ENCODE results near the gene IFT122. TPM values are rescaled to one million over a fixed set of nuclear protein-coding genes. Genes with fewer than 3 reads are reported as not detected.

Gene IFT122
- total and polyA plus RNA-seq, 2 experiments from 2014 or later = 10.2 to 38.8 TPM

- no peak for TF ChIP-seq ZNF462 (CRISPR knock-in tag; IDR thresholded peaks at IDR 0.05)
Measured at GRCh38 chr3:129536374-129536667, 96.3 kb downstream of the IFT122 start (continued).

DNA sequence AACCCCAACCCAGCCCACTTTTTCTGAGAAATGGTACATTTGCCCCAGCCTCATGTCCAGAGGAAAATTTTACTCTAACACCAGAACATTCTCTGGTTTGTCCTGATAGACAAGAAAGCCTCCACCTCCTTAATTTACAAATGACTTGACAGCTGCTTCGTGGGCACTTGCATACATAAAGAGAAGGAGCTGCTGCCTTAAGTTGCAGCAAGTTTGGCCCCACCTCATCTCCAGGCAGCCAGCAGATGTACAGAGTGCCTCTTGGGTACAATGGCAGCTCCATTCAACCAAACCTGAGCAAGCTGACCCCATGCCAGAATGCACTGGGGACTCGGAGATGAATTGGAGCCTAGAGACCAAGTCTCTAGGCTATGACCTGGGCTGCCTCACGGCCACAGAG lies 96.8 kb downstream of the IFT122 start:
- H3K4me3 Mint-ChIP-seq = no peak overlapping the region
- no peak for TF ChIP-seq EZH2phosphoT487 (IDR thresholded peaks at IDR 0.05; ENCODE audit: unreplicated experiment)
- H2AFZ ChIP-seq = peak overlapping the region; percentile 74; the same call in 1 of the 2 replicates

DNA sequence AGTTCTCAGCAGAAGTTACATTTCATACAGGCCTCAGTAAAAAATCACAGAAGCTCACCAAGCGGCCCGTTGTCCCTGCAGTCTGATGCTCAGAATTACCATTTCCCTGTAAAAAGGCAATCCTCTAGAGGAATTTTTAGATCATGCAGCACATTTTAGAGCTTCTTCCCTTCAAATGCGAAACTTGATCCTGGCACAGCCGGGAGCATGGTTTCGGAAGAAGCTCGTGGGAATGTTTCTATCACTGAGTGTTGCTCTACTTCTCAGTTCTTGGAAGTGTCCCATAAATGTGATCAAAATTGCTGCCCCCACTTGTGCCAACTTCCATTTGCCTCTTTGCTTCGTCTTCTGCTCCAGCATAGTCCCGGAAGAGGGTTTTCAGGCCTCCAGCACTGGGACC lies 99.2 kb downstream of the IFT122 start:
- no peak overlapping the region; the same call in 1 of the 2 replicates for H3K27ac Mint-ChIP-seq
- no peak for TF ChIP-seq ZNF462 (CRISPR knock-in tag; IDR thresholded peaks at IDR 0.05)

More for the DNA sequence above, 96.8 kb downstream of the IFT122 start:
- H3K27ac Mint-ChIP-seq = no peak overlapping the region
- H3K4me1 Mint-ChIP-seq = peaks cover 33% of the 10 kb centered on the region
- H3K79me2 ChIP-seq (replicated peaks; ENCODE audit: insufficient read depth) = no peaks in the 10 kb centered on the region
- no peaks in the 10 kb centered on the region for H3F3A ChIP-seq (replicated peaks; ENCODE audit: low read depth)
- DNase-seq (ENCODE audit: low spot score) (no peak), ATAC-seq (no peak)
- H3K36me3 Mint-ChIP-seq (ENCODE audit: low read depth) = no peaks in the 10 kb centered on the region; the same call in 2 of the 3 replicates
- no peaks in the 10 kb centered on the region for H3K9me3 Mint-ChIP-seq
- peaks cover 19% of the 10 kb centered on the region; the same call in 1 of the 2 replicates for H3K4me1 ChIP-seq (ENCODE audit: insufficient read depth)
- peaks cover 5% of the 10 kb centered on the region; the same call in 1 of the 2 replicates for H3K9me2 ChIP-seq (ENCODE audit: insufficient read depth)
- H3K27ac ChIP-seq (ENCODE audit: low read depth) = no peak overlapping the region
- H4K20me1 ChIP-seq (replicated peaks; ENCODE audit: insufficient read depth) = no peaks in the 10 kb centered on the region
- H3K4me3 ChIP-seq = no peak overlapping the region
- no peak overlapping the region for H3K4me2 ChIP-seq
- H3K36me3 ChIP-seq (ENCODE audit: insufficient read depth) = no peaks in the 10 kb centered on the region
- H3K27me3 ChIP-seq (ENCODE audit: insufficient read depth) = no peaks in the 10 kb centered on the region
- peaks cover 17% of the 10 kb centered on the region for H3K27me3 Mint-ChIP-seq (ENCODE audit: insufficient read depth, low read depth, poor library complexity)

More for the DNA sequence above, 99.2 kb downstream of the IFT122 start:
- Mint-ChIP-seq H3K27me3 (ENCODE audit: insufficient read depth, low read depth, poor library complexity) (peaks cover 16% of the 10 kb centered on the region), H3K4me1 (peaks cover 37% of the 10 kb centered on the region), H3K9me3 (no peaks in the 10 kb centered on the region), H3K4me3 (no peak overlapping the region), H3K36me3 (ENCODE audit: low read depth) (no peaks in the 10 kb centered on the region)
- Histone ChIP-seq H4K20me1 (replicated peaks; ENCODE audit: insufficient read depth) (no peaks in the 10 kb centered on the region), H3K4me1 (ENCODE audit: insufficient read depth) (peaks cover 15% of the 10 kb centered on the region; the same call in 1 of the 2 replicates), H3K9me2 (ENCODE audit: insufficient read depth) (peaks cover 5% of the 10 kb centered on the region; the same call in 1 of the 2 replicates), H3K36me3 (ENCODE audit: insufficient read depth) (no peaks in the 10 kb centered on the region), H2AFZ (peak overlapping the region; percentile 43; the same call in 1 of the 2 replicates), H3K4me3 (no peak overlapping the region), H3K4me2 (no peak overlapping the region), H3K27ac (ENCODE audit: low read depth) (no peak overlapping the region), H3K79me2 (replicated peaks; ENCODE audit: insufficient read depth) (no peaks in the 10 kb centered on the region), H3K27me3 (ENCODE audit: insufficient read depth) (no peaks in the 10 kb centered on the region), H3F3A (replicated peaks; ENCODE audit: low read depth) (no peaks in the 10 kb centered on the region)
- DNase-seq (ENCODE audit: low spot score) (no peak), ATAC-seq (no peak; the same call in 2 of the 3 replicates)
